Mucosa of rectum (tissue), 2 donors: ENCODE results near the gene TMIE.

Experiments
- H3K27ac ChIP-seq, 2 donors: one replicate each; pipeline ENCODE4 v1.7.0; 2013; ENCODE audit warnings: inconsistent platforms in 2 of 2, low read depth in 2 of 2, low read length in 2 of 2
- H3K27me3 ChIP-seq, 2 donors: one replicate each; pipeline ENCODE4 v1.7.0; 2013; ENCODE audit warnings: low read length in 2 of 2; ENCODE audit not compliant: control insufficient read depth in 2 of 2, insufficient read depth in 2 of 2
- H3K36me3 ChIP-seq, 2 donors: one replicate each; pipeline ENCODE4 v1.7.0; 2013; ENCODE audit warnings: low read length in 2 of 2; ENCODE audit not compliant: control insufficient read depth in 2 of 2, insufficient read depth in 2 of 2
- H3K4me1 ChIP-seq, 2 donors: one replicate each; pipeline ENCODE4 v1.7.0; 2013; ENCODE audit warnings: low read length in 2 of 2, mild to moderate bottlenecking in 1 of 2; ENCODE audit not compliant: control insufficient read depth in 2 of 2, insufficient read depth in 2 of 2
- H3K4me3 ChIP-seq, 2 donors: one replicate each; pipeline ENCODE4 v1.7.0; 2013; ENCODE audit warnings: low read length in 2 of 2
- H3K9ac ChIP-seq, 2 donors: one replicate each; pipeline ENCODE4 v1.7.0; 2013; ENCODE audit warnings: low read length in 2 of 2, low read depth in 1 of 2, mild to moderate bottlenecking in 1 of 2
- H3K9me3 ChIP-seq, 2 donors: one replicate each; pipeline ENCODE4 v1.7.0; 2013; ENCODE audit warnings: low read length in 2 of 2; ENCODE audit not compliant: control insufficient read depth in 2 of 2
- donor health status: healthy.
- donor health status: Normal muscosa, but diverticular disease.

Gene TMIE

DNA sequence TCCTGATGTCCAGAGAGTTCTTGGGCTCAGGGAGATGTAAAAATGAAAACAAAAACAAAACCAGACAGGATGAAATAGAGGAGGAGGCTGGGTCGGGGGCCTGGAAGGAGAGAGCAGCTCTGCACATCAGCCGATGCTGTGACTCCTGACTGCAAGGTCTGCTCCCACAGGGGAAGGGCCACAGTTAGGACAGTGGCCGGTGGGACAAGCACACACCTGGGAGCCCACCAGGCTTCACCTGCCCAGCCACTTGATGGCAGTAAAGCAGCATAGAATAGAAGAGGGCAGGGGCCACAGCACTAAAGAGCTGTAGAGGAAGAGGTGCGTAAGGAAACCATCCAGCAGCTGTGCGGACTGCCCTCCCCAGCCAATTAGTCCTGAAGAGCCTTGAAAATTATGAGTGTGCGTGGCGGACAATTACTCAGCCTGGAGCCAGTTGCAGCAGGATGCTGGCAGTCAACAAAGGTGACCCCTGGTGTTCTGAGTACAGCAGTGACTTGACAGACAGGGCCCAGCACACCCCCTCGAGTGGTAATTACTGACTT is 37.5 kb upstream of the TMIE start:
- Histone ChIP-seq H3K4me1 (no peaks in the 10 kb centered on the region), H3K27ac (no peak overlapping the region), H3K9me3 (no peaks in the 10 kb centered on the region), H3K27me3 (peaks cover 0 to 2% of the 10 kb centered on the region in 2 donors), H3K9ac (no peak overlapping the region), H3K4me3 (no peak overlapping the region), H3K36me3 (no peaks in the 10 kb centered on the region)

DNA sequence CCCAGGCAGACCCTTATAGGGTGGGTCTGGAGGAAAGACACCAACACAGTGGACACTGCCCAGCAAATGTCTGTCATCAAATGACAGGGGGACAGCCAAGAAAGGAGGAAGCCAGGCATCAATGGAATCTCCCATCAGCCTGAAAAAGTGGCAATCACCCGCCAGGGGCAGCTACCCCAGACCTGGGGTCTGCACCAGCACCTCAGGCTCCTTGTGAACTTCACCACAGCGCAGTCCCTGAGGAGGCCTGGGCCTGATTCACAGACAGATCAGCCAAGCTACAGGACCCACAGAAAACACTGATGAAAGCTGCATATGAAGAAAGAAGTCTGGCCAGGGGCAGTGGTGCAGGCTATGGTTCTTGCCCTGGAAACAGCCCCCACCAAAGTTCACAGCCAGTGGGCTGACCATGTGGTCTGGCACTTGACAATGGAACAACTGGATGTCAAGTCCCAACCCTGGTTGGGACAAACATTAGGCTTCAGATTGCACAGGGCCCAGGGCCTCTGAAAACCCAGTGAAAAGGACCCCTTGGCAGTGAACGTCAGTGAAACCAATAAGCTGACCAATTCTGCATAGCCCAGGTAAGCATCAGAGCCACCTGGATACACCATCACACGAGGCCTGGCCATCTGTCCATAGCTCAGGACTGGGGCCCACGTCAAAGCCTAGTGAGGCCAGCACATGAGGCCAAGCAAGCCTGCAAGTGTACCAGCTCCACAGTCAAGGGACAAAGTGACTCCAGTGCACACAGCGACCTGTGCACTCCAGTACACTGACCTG is 36.8 kb upstream of the TMIE start:
- peaks cover 0 to 2% of the 10 kb centered on the region in 2 donors for H3K27me3 ChIP-seq
- H3K27ac ChIP-seq: no peak overlapping the region
- no peak overlapping the region for H3K4me3 ChIP-seq
- H3K9ac ChIP-seq: no peak overlapping the region
- no peaks in the 10 kb centered on the region for H3K9me3 ChIP-seq
- H3K36me3 ChIP-seq: no peaks in the 10 kb centered on the region
- no peaks in the 10 kb centered on the region for H3K4me1 ChIP-seq

DNA sequence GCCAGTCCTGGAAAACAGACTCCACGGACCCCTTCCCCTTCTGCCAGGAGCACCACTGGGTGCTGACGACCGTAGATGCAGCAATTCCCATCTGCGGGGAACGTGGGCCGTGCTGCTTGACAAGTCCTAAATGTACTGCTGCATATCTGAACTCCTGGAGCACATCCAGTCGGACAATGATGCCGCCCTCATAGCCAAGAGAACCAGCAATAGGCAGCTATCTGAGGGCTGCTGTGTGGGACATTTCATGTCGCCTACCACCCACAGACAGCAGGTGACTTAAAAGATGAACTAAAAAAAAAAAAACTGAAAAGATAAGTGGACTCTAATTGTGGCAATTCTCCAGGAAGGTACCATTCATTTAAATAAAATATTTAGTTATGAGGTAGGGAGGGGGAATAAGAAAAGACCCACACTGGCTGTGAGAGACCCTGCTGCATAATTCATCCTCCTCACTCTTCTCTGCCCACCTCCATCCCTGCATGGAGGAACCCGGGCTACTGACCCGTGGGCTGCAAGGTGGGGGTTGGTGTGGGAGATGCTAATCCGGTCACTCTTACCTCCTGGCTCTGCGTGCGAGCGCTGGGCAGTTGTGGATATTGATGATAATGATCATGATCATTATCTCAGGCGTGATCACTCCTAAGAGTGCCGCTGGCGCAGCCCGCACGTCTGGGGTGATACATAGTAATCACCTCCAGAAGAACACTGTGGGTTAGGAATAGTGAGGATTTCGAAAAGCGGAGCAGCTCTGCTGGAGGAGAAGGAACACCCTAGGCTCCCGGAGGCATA is 36.0 kb upstream of the TMIE start:
- no peaks in the 10 kb centered on the region for H3K9me3 ChIP-seq

DNA sequence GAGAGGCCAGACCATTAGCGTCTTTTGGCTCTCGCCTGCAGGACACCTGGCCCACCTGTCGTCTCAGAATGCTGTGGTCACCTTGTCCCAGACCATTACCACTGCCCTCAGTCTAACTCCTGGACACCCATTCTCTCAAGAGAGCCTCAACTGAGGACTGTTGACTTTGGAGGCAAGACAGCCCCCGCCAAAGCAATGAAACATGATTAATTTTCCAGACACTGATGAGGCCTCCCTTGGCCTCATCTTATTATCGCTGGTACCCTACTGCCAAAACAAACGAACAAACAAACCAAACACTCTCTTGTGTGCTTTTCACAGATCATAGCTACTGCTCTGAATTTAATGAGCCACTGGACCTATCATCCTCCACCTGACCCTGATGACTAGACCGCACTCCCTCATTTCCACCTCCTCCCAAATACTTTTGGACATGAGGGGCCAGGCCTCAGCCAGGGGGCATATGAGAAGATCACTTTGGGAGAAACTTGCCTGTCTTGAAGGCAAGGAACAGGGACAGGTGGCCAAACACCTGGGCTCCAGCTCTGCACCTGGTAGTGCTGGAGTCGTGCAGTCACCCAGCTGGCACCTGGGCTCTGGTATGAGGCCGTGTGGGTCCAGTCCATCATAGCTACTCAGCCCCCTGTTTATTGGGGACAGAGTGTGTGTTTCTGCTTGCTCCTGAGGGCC is 35.3 kb upstream of the TMIE start:
- Histone ChIP-seq H3K9me3 (no peaks in the 10 kb centered on the region), H3K27me3 (peaks cover 0 to 1% of the 10 kb centered on the region in 2 donors), H3K36me3 (peaks cover 2 to 3% of the 10 kb centered on the region in 2 donors), H3K9ac (no peak overlapping the region), H3K4me3 (no peak overlapping the region), H3K4me1 (no peaks in the 10 kb centered on the region), H3K27ac (no peak overlapping the region)

More for the DNA sequence above, 36.0 kb upstream of the TMIE start:
- Histone ChIP-seq H3K9ac (no peak overlapping the region), H3K4me1 (no peaks in the 10 kb centered on the region), H3K27me3 (peaks cover 0 to 2% of the 10 kb centered on the region in 2 donors), H3K4me3 (no peak overlapping the region), H3K36me3 (no peaks in the 10 kb centered on the region), H3K27ac (no peak overlapping the region)

DNA sequence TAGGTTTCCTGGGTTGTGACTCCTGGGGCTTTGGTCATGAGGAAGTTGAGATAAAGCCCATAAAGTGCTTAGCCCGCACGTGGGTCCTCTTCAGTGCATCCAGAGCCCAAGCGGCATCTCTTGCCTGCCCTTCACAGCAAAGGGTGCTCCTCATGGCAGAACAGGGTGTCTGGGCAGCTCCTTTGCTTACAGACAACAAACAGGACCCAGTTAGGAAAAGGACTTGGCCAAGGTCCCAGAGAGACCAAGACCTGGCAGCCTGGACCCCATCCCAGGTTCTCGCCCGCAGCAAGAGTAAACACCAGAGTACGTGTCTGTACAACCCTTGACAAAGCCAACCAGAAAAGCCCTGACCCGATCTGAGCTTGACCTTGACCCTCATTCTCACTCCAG is 34.7 kb upstream of the TMIE start:
- H3K27me3 ChIP-seq: no peaks in the 10 kb centered on the region
- H3K27ac ChIP-seq: no peak overlapping the region
- H3K36me3 ChIP-seq: peaks cover 4 to 6% of the 10 kb centered on the region in 2 donors
- no peak overlapping the region for H3K4me3 ChIP-seq
- no peak overlapping the region for H3K9ac ChIP-seq
- no peaks in the 10 kb centered on the region for H3K9me3 ChIP-seq
- no peaks in the 10 kb centered on the region for H3K4me1 ChIP-seq

DNA sequence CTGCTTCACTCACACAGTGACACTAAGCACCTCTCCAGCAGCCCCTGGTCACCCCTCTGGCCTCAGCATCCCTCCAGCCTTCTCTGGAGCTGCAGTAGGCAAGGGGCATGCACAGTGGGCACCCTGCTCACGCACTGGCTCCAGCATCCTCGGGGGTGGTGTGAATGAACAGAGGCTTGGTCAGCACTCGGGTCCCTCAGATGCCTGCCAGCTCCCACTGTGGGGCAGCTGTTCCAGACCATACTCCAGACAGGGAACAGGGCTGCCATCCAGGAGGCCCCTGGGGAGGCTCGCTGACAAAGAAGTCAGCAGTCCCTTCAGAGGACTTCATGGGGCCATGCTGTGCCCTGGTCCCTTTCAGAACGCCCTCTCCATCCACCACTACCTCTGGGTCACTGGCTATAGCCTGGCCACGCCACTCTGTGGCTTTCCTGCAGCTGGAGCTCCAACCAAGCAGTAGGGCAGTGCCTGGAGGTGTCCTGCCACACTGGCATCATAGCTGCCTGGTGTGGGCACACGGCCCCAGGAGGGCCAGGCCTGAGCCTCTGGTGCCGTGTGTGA is 34.1 kb upstream of the TMIE start:
- H3K4me1 ChIP-seq: no peaks in the 10 kb centered on the region
- no peak overlapping the region for H3K4me3 ChIP-seq
- no peak overlapping the region for H3K9ac ChIP-seq
- no peaks in the 10 kb centered on the region for H3K27me3 ChIP-seq
- H3K36me3 ChIP-seq: peaks cover 4 to 6% of the 10 kb centered on the region in 2 donors
- no peak overlapping the region for H3K27ac ChIP-seq
- no peaks in the 10 kb centered on the region for H3K9me3 ChIP-seq

DNA sequence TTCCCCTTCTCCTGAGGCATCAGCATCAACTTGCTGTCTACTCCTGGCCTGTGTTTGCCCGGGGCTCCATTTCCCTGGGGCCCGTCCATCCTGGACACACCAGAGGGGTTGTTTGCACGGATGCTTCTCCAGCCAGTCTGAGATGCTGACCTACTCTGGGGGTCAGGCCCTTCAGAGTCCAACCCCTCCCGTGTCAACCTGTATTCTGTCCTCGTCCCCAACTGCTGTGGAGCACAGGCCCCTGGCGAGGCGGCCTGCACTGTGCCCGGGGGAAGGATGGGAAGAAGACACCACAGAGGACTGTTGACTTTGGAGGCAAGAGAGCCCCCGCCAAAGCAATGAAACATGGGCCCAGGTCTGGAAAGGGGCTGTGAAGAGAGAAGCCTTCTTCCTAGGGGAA is 33.5 kb upstream of the TMIE start:
- no peaks in the 10 kb centered on the region for H3K4me1 ChIP-seq
- H3K9me3 ChIP-seq: no peaks in the 10 kb centered on the region
- no peaks in the 10 kb centered on the region for H3K27me3 ChIP-seq
- peaks cover 4 to 8% of the 10 kb centered on the region in 2 donors for H3K36me3 ChIP-seq
- no peak overlapping the region for H3K4me3 ChIP-seq
- no peak overlapping the region for H3K9ac ChIP-seq
- H3K27ac ChIP-seq: no peak overlapping the region

DNA sequence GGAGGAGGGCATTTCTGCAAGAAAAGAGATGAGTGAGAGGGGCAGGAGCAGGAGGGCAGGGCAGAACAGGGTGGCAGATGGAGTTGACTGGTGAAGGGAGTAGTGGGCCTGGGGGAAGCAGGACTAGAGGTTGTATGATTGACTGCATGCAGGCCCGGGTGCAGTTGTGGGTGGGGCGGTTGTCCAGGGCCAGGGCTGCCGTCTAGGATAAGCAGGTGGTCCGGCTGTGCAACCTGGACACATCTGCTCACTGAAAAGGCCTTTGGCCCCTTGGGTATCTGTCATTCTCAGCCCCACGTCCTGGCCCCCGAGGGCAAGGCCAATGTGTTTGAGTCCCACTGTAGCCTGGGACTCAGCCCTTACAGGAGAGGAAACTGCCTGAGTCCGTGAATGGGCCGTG is 33.1 kb upstream of the TMIE start:
- H3K36me3 ChIP-seq: peaks cover 4 to 8% of the 10 kb centered on the region in 2 donors
- no peak overlapping the region for H3K9ac ChIP-seq
- H3K4me1 ChIP-seq: no peaks in the 10 kb centered on the region
- H3K4me3 ChIP-seq: no peak overlapping the region
- no peak overlapping the region for H3K27ac ChIP-seq
- H3K27me3 ChIP-seq: no peaks in the 10 kb centered on the region
- no peaks in the 10 kb centered on the region for H3K9me3 ChIP-seq

DNA sequence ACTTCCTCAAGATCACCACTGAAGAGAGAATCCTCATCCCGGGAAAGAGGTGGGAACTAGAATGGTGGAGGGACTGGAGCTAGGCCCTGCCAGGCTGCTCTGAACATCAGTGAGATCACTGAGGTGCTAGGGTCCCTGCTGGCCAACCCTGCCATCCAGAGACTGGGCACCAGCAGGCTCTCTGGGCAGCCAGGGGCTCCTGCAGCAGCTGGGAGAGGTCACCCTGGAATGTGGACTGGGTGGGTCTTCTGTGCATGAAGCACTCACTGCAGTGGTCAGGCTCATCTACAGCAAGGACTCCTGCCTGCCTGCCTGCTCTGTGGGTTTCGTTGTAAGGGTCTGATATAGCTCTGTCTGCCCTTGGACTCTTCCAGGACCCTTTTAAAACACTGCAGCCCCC is 32.6 kb upstream of the TMIE start:
- Histone ChIP-seq H3K9me3 (no peaks in the 10 kb centered on the region), H3K9ac (no peak overlapping the region), H3K4me1 (no peaks in the 10 kb centered on the region), H3K4me3 (no peak overlapping the region), H3K27me3 (no peaks in the 10 kb centered on the region), H3K27ac (no peak overlapping the region), H3K36me3 (peaks cover 4 to 9% of the 10 kb centered on the region in 2 donors)
